PFSK-1 (cell line): Measurements from ENCODE around the gene MAP3K12.

Source experiments
- FOXP2 ChIP-seq: optimal IDR thresholded peaks from 2 replicates; pipeline ENCODE3; 2011; ENCODE audit warnings: borderline replicate concordance, control low read depth, inconsistent platforms; ENCODE audit not compliant: insufficient read depth; ENCODE audit errors: extremely low read length, extremely low read depth
- POLR2AphosphoS5 ChIP-seq: IDR thresholded peaks from 2 replicates; pipeline ENCODE4 v1.6.1; 2012; ENCODE audit warnings: low read depth, mild to moderate bottlenecking, control low read depth, low read length, moderate library complexity
- SIN3A ChIP-seq: IDR thresholded peaks from 2 replicates; pipeline ENCODE4 v1.6.1; 2012; ENCODE audit warnings: mild to moderate bottlenecking, low read length, moderate library complexity, borderline replicate concordance; ENCODE audit not compliant: insufficient read depth
- TAF1 ChIP-seq: IDR thresholded peaks from 2 replicates; pipeline ENCODE4 v1.6.1; 2012; ENCODE audit warnings: low read length, control low read depth, borderline replicate concordance; ENCODE audit not compliant: insufficient read depth
- TF ChIP-seq, protein P1 (sequence below), 2 experiments: IDR thresholded peaks; 2 replicates each; pipeline versions ENCODE4 v1.6.1 to v1.8.0; 2011 to 2012; ENCODE audit warnings: low read depth in 2 of 2, low read length in 2 of 2, control low read depth in 1 of 2, inconsistent platforms in 1 of 2, mild to moderate bottlenecking in 1 of 2, moderate library complexity in 1 of 2; ENCODE audit not compliant: insufficient read depth in 1 of 2

The MAP3K12 gene

DNA sequence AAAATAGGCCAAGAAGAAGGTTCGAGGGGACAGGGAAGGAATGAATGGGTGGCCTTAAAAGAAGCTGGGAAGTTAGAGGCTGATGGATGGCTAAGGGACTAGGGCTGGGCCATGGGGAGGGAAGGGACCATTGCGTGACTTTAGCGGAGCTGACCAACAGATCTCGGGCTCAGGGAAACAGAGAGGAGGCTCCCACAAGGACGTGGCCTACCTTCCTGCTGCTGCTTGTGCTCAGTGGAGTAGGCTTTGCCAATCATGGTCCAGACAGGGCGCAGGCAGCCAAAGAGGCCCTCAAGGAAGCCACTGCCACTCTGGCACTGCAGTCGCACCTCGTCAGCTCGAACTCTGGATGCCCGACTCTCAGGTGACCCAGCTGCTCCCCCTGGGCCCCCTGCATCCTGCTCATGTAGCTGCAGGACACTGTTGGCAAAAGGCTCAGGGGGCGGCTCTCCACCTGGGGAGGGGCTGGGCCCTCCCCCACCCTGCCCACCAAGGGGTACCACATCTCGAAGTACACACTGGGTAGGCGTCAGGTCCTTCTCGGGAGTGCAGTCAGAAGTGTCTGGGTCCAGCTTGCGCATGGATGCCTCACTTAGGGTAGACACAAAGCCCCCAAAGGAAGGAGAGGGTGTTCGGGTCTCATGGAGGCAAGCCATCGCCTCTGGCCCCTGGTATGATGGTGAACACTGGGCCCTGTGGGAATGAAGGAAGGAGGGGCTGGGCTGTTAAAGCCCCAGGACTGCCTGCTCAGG lies 12.3 kb downstream of the MAP3K12 start:
- no peak for TF ChIP-seq POLR2AphosphoS5

DNA sequence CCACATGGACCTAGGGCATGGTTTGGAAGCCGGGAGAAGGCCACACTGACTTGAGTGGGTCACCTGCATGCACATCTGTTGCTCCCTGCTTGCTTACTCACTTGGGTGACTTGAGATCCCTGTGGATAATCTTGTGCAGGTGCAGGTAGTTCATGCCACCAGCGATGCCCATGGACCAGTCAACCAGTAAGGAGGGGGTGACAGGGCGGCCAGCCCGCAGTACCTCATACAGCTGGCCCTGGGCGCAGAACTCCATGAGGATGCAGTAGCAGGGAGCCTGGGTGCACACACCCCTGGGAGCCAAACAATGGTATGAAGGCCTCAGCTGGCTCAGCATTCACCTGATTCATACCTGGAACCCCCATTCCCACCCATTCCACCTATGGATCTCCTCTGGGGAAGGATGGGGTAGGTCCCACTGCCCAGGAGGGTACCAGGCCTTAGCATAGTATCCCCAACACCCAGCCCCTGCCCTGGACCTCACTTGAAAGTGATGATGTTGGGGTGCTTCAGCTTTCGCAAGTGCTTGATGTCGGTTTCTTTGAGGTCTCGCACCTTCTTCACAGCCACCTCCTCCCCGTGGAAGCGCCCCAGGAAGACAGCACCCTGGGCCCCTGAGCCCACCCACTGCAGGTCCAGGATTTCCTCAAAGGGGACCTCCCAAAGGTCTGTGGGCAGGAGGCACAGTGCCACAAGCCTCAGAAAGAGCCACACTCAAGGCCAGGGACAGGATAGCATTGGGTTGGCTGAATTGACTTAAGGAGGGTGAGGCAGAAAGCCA lies 13.1 kb downstream of the MAP3K12 start:
- no peak for TF ChIP-seq FOXP2
- TF ChIP-seq SIN3A, result no peak
- no peak for TF ChIP-seq TAF1
- TF ChIP-seq, protein P1, sequence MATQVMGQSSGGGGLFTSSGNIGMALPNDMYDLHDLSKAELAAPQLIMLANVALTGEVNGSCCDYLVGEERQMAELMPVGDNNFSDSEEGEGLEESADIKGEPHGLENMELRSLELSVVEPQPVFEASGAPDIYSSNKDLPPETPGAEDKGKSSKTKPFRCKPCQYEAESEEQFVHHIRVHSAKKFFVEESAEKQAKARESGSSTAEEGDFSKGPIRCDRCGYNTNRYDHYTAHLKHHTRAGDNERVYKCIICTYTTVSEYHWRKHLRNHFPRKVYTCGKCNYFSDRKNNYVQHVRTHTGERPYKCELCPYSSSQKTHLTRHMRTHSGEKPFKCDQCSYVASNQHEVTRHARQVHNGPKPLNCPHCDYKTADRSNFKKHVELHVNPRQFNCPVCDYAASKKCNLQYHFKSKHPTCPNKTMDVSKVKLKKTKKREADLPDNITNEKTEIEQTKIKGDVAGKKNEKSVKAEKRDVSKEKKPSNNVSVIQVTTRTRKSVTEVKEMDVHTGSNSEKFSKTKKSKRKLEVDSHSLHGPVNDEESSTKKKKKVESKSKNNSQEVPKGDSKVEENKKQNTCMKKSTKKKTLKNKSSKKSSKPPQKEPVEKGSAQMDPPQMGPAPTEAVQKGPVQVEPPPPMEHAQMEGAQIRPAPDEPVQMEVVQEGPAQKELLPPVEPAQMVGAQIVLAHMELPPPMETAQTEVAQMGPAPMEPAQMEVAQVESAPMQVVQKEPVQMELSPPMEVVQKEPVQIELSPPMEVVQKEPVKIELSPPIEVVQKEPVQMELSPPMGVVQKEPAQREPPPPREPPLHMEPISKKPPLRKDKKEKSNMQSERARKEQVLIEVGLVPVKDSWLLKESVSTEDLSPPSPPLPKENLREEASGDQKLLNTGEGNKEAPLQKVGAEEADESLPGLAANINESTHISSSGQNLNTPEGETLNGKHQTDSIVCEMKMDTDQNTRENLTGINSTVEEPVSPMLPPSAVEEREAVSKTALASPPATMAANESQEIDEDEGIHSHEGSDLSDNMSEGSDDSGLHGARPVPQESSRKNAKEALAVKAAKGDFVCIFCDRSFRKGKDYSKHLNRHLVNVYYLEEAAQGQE (IDR thresholded peaks at IDR 0.05; ENCODE audit: insufficient read depth in 1 of 2, low read depth in 2 of 2, low read length in 2 of 2), result no peak
- no peak for TF ChIP-seq POLR2AphosphoS5

DNA sequence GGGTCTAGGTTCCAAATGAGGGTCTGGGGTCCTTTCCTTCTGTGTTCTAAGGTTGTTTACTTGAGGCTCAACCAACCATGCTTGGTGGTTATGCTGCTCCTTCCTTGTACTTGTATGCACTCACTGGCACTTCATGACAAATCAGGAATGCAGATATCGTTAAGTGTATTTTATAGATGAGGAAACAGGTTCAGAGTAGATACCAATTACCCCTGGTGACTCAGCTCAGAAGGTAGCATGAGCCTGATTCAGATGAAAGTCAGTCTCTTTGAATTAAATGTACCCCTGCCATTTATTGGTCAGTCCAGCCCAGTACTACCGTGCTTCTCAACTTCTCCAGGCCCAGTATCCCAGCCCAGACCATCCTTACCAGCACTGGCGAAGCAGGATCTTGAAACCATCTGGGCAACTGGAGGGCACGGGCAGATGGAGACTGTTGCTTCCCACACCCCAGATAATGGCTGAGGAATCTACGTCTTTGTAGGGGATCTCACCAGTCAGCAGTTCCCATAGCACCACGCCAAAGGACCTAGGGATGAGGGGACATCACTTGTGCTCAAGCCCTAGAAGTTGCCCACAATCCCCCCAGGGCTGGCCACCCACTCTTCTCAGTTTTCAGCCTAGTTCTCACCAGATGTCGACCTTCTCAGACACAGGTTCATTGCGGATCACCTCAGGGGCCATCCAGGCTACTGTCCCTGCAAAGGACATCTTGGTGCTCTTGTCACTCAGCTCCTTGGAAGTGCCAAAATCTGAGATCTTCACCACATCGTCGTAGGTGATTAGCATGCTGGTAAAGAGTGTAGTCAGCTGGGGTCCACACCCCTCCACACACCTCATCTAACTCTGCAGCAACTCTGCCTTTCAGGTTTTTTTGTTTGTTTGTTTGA lies 14.3 kb downstream of the MAP3K12 start:
- TF ChIP-seq, protein P1 (IDR thresholded peaks at IDR 0.05; ENCODE audit: insufficient read depth in 1 of 2, low read depth in 2 of 2, low read length in 2 of 2), result no peak
- 0 out of 2 replicates have a peak, but pooled peaks have one; percentile 11 for TF ChIP-seq POLR2AphosphoS5

DNA sequence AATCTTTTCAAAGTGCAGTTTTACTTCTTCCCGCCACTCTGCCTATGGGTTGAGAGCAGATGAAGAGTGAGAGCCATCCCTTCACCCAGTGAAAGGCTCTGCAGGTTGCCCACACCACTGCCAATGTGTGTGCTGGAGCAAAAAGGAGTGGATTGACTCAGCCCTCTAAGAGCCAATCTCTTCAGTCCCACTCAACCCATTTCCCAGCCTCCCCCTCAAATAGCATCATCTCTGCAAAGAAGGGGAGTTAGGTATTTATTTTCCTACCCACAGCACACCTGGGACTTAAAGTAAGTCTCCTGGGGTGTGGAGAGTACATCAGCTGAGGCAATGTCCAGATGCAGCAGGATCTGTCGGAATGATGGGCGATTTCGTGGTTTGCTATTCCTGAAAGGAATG lies 15.3 kb downstream of the MAP3K12 start:
- no peak for TF ChIP-seq TAF1

DNA sequence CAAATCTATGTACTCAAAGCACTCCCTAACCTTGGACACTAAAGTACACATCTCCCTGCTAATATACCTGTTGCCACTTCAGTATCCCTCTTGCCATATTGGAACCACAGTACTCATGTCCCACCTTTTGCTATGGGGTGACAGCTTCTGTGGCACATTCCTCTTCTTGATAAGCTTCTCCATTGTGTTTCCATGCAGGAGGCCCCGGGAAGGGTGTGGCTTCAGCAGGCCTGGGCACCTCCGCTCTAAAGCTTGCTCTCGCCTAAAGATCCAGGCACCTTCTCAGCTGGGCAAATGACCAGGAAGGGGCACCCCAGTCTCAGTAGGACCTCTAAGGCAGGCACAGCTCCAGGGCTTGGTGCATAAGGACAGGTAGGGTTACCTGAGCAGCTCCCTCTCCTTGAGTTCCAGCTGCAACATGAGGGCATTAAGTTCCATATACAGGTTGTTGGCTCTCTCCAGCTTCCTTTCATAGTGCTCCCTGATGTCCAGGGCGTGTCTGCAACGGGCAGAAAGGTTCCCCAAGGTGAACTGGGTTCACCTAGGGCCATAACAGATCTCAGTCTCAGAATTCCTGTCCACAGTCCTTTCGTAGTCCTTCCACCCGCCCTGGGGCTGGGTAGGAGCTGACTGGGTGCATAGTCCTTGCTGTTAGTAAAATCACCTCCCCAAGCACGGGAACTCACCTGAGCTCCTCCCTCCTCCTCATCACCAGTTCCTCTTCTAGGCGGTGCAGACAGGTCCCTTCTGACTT lies 15.9 kb downstream of the MAP3K12 start:
- TF ChIP-seq POLR2AphosphoS5, result 0 out of 2 replicates have a peak, but pooled peaks have one; percentile 53
- TF ChIP-seq SIN3A, result no peak

DNA sequence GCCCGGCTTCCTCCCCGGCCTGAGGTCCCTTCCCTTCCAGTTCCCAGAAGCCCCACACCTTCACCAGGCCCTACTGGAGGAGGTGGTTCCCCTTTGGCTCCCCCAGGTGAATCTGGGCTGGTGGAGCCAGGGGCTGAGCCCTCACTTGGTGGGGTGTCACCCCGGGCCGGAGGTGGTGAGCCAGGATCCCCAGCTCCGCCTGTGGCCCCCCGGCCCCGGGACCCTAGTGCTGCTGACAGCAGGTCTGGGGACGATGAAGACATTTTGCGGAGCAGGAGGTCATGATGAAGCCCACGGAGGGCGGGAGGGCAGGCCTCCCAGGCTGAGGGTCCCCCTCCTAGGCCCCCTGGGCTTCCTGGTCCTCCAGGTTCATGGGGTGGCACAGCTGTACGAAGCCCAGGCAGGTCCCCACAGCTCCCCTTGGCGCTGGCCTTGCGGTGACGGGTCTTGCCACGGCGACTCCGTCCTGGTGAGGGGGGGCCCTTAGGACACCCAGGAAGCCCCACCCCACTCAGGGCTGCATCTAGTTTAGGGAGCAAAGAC lies 16.6 kb downstream of the MAP3K12 start:
- TF ChIP-seq TAF1 (no peak), FOXP2 (no peak), SIN3A (no peak; the same call in 1 of the 2 replicates), POLR2AphosphoS5 (no peak; the same call in none of the 2 replicates)
- TF ChIP-seq, protein P1 (IDR thresholded peaks at IDR 0.05; ENCODE audit: insufficient read depth in 1 of 2, low read depth in 2 of 2, low read length in 2 of 2), result no peak
